ENCODE data around the gene CATSPERZ.

GRCh38 chr11:64292460-64293254 is 7.5 kb upstream of the CATSPERZ start:
- TF ChIP-seq CTCF (IDR thresholded peaks at IDR 0.05): no peak
- TF ChIP-seq POLR2AphosphoS5 (IDR thresholded peaks at IDR 0.05; ENCODE audit: insufficient read depth in 1 of 2, low read depth in 1 of 2): no peak
